CD4-positive, CD25-positive, alpha-beta regulatory T cell (primary cell): Measurements from ENCODE around the gene RET. TPM values are rescaled to one million over a fixed set of nuclear protein-coding genes. Genes with fewer than 3 reads are reported as not detected.

Experiments used
- ATAC-seq, 2 donors: fragments of 150-1000 bp; cut with Tn5 transposase; one replicate each; pipeline ENCODE4 v1.10.0; 2021; ENCODE audit warnings: low read depth in 2 of 2, moderate number of reproducible peaks in 2 of 2, moderate library complexity in 1 of 2
- DNase-seq, 3 donors: peaks; one replicate each; pipeline versions ENCODE4 v3.0.0 to v3.0.0-alpha.2; 2012 to 2022; ENCODE audit warnings: mixed read lengths in 1 of 3
- H3K27ac ChIP-seq: one replicate; pipeline ENCODE4 v1.7.0; 2013; ENCODE audit warnings: mild to moderate bottlenecking, low read length; ENCODE audit not compliant: insufficient read depth, poor library complexity, severe bottlenecking
- H3K27me3 ChIP-seq: one replicate; pipeline ENCODE4 v1.7.0; 2013; ENCODE audit warnings: low read length; ENCODE audit not compliant: control insufficient read depth, insufficient read depth
- H3K36me3 ChIP-seq: one replicate; pipeline ENCODE4 v1.7.0; 2013; ENCODE audit warnings: mild to moderate bottlenecking, low read length, moderate library complexity; ENCODE audit not compliant: control insufficient read depth, insufficient read depth
- H3K4me1 ChIP-seq: 2 replicates; pipeline ENCODE4 v1.7.0; 2013; ENCODE audit warnings: mild to moderate bottlenecking, low read length; ENCODE audit not compliant: insufficient read depth, control insufficient read depth, poor library complexity, severe bottlenecking
- H3K4me3 ChIP-seq: one replicate; pipeline ENCODE4 v1.7.0; 2013; ENCODE audit warnings: low read depth, mild to moderate bottlenecking, low read length, moderate library complexity
- H3K9me3 ChIP-seq, 2 experiments: 1 replicate in 1 of 2; 2 replicates in 1 of 2; pipeline ENCODE4 v1.7.0; 2013; ENCODE audit warnings: low read length in 2 of 2, mild to moderate bottlenecking in 1 of 2, moderate library complexity in 1 of 2; ENCODE audit not compliant: control insufficient read depth in 2 of 2
- H3K27ac Mint-ChIP-seq, 3 donors: one replicate each; pipeline ENCODE4 v1.8.0; 2020 to 2022; ENCODE audit warnings: mild to moderate bottlenecking in 3 of 3, mixed read lengths in 3 of 3, moderate library complexity in 2 of 3
- H3K27me3 Mint-ChIP-seq: one replicate; pipeline ENCODE4 v1.8.0; 2022; ENCODE audit warnings: mild to moderate bottlenecking, mixed read lengths
- H3K36me3 Mint-ChIP-seq: one replicate; pipeline ENCODE4 v1.8.0; 2020; ENCODE audit warnings: mixed read lengths
- H3K4me1 Mint-ChIP-seq, 4 donors: one replicate each; pipeline ENCODE4 v1.8.0; 2020 to 2022; ENCODE audit warnings: mixed read lengths in 4 of 4, mild to moderate bottlenecking in 1 of 4
- H3K4me3 Mint-ChIP-seq, 4 donors: one replicate each; pipeline ENCODE4 v1.8.0; 2020 to 2022; ENCODE audit warnings: mild to moderate bottlenecking in 4 of 4, mixed read lengths in 4 of 4, moderate library complexity in 3 of 4
- H3K9me3 Mint-ChIP-seq, 7 donors: one replicate each; pipeline ENCODE4 v1.8.0; 2020 to 2022; ENCODE audit warnings: mixed read lengths in 7 of 7, mild to moderate bottlenecking in 3 of 7, moderate library complexity in 2 of 7
- polyA plus RNA-seq, 4 donors: library from polyadenylated mRNA; unstranded; fragments of 300-500 nt; fragmentation: Illumina TruSeq; gene quantifications; one replicate each; pipeline ENCODE4 v1.2.3, GENCODE V29; 2021
- total RNA-seq: library from RNA; stranded (reverse); gene quantifications from one replicate; pipeline ENCODE4 v1.2.3, GENCODE V29; 2022

The RET gene
- total and polyA plus RNA-seq, 5 donors from 2014 or later = 0.37 TPM; not detected in 4

GRCh38 chr10:43037440-43037839 is 39.4 kb upstream of the RET start:
- no peak overlapping the region for H3K27ac Mint-ChIP-seq
- H3K36me3 Mint-ChIP-seq = no peaks in the 10 kb centered on the region
- H3K9me3 ChIP-seq = peaks cover 8% of the 10 kb centered on the region in 2 experiments
- H3K27me3 Mint-ChIP-seq = no peaks in the 10 kb centered on the region
- peaks cover 0 to 12% (median 4%) of the 10 kb centered on the region in 7 donors for H3K9me3 Mint-ChIP-seq
- no peak for DNase-seq
- ATAC-seq = no peak
- H3K4me1 ChIP-seq = no peaks in the 10 kb centered on the region
- H3K36me3 ChIP-seq = no peaks in the 10 kb centered on the region
- no peak overlapping the region for H3K27ac ChIP-seq
- H3K4me3 ChIP-seq = no peak overlapping the region
- H3K27me3 ChIP-seq = no peaks in the 10 kb centered on the region
- H3K4me3 Mint-ChIP-seq = no peak overlapping the region
- peaks cover 0 to 3% (median 0%) of the 10 kb centered on the region in 4 donors for H3K4me1 Mint-ChIP-seq

DNA sequence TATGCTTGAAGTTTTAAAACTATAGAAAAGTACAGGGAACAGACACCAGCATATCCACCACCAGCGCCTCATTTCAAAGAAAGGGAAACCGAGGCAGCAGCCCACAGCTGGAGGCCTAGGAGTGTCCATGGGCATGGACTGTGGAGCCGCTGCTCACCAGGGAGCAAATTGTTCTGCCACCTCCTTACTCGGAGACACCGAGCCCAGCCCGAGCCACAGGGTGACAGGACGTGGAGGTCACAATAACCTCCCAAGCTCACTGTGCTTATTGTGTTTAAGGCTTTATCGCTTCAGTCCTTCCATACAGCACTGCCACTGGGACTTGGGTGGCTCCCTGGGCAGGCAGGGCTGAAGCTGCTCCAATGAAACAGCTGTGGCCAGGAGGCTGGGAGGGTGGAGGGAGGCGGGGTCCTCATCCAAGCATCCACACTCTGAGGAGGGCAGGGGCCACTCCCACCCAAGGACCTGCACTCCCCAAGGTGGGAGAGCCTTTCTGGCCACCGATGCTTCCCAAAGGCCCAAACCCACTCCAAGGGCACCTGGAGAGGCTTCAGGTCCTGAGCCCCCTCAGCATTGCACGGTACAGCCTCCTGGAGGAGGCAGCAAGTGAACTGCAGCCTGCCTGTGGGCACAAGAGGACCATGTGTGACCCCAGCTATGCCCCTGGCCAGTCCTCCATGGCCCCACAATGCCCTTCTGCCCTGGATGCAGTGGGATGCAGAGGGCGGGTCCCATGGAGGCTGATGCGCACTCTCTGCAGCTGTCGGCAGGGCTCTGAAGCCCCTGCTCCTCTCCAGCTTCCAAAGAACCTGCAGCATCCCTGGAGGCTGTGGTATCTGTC is 38.7 kb upstream of the RET start:
- Histone ChIP-seq H3K9me3 (peaks cover under 1% of the 10 kb centered on the region in 2 experiments), H3K36me3 (no peaks in the 10 kb centered on the region), H3K4me1 (no peaks in the 10 kb centered on the region), H3K4me3 (no peak overlapping the region), H3K27me3 (no peaks in the 10 kb centered on the region), H3K27ac (no peak overlapping the region)
- Mint-ChIP-seq H3K4me3 (no peak overlapping the region), H3K27ac (no peak overlapping the region), H3K9me3 (peaks cover 0 to 5% (median 3%) of the 10 kb centered on the region in 7 donors), H3K4me1 (peaks cover 0 to 3% (median 0%) of the 10 kb centered on the region in 4 donors), H3K36me3 (no peaks in the 10 kb centered on the region), H3K27me3 (no peaks in the 10 kb centered on the region)
- ATAC-seq = no peak
- DNase-seq = no peak

DNA sequence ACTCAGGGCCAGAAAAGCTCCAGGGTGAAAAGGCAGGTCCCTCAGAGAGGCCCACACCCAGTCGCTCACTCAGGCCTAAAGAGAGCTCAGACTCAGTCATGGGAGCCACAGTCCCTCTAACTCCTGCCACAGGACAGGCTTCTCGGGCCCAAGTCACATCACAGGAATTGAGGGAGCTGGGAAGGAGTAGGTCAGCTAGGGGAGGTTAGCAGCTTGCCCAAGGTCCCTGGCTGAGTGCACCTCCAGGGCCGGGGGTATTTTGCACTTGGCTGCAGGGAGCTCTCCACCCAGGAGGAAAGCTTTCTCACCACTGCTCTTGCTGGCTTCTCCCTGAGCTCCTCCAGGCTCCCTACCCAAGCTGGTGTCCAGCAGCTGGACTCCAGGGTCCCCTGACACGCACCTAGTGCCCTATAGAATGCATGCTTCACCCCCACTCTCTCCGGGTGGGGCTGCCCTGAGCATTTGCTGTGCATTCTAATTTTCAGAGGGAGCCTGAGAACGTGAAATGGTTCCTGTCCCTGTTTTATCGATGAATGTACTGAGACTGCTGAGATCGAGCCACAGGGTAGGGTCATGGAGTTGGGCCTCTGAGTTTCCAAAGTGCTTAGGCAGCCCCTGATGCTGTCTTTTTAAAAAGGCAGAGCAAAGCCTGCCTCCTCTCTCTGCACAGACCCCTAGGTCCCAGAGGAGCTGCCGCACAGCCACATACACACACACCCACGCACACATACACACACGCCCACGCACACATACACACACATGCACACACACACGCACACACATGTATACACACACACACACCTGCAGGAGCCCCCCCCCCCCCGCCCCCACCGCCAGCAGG is 37.9 kb upstream of the RET start:
- Mint-ChIP-seq H3K36me3 (no peaks in the 10 kb centered on the region), H3K27me3 (no peaks in the 10 kb centered on the region), H3K4me3 (peak overlapping the region in 1 of 4 donors; percentile 77), H3K9me3 (peaks cover 0 to 2% (median 0%) of the 10 kb centered on the region in 7 donors), H3K4me1 (peaks cover 0 to 3% (median 0%) of the 10 kb centered on the region in 4 donors), H3K27ac (no peak overlapping the region)
- H3K9me3 ChIP-seq = no peaks in the 10 kb centered on the region
- no peaks in the 10 kb centered on the region for H3K36me3 ChIP-seq
- ATAC-seq (no peak), DNase-seq (no peak)
- no peaks in the 10 kb centered on the region for H3K27me3 ChIP-seq
- H3K4me3 ChIP-seq = no peak overlapping the region
- H3K4me1 ChIP-seq = no peaks in the 10 kb centered on the region
- no peak overlapping the region for H3K27ac ChIP-seq

DNA sequence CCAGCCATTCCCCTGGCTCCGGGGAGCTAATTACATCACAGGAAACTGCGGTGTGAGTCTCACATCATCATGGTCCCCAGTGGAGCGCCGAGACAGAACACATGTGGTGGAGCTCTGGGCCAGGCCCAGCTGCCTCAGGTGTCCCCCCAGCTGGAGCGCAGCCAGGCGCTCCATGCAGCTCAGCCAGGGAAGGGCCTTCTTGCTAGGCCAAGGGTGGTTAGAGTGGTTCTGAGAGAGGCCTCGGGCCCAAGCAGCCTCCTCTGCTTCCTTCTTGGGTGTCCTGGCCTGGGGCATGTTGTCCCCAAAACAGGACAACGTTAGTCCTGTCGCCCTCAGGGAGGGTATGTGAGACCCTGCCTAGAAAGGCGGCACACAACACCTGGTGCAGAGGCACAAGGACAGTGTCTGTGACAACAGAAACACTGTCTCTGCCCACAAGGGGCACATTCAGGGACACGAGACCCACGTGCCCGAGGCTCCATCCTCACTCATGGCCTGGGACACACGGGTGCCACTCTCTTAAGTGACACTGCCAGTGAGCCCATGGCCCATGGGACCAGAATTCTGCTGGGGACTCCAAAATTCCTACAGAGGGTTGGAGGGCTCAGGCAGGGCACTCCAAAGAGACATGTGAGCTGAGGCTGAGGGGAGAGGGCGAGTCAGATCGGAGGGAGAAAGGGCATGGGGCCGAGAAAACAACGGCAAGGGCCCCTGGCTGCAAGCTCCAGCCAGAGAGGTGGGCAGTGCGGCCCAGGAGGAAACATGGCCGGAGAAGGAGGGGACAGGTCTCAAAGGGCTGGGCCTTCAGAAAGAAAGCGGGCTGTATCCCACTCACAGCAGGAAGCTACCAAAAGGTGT is 37.0 kb upstream of the RET start:
- Histone ChIP-seq H3K4me1 (no peaks in the 10 kb centered on the region), H3K27me3 (no peaks in the 10 kb centered on the region), H3K27ac (no peak overlapping the region), H3K36me3 (no peaks in the 10 kb centered on the region), H3K9me3 (no peaks in the 10 kb centered on the region), H3K4me3 (no peak overlapping the region)
- H3K4me1 Mint-ChIP-seq = peaks cover 0 to 3% (median 0%) of the 10 kb centered on the region in 4 donors
- no peaks in the 10 kb centered on the region for H3K36me3 Mint-ChIP-seq
- DNase-seq (no peak), ATAC-seq (no peak)
- H3K9me3 Mint-ChIP-seq = no peaks in the 10 kb centered on the region
- H3K27me3 Mint-ChIP-seq = no peaks in the 10 kb centered on the region
- no peak overlapping the region for H3K27ac Mint-ChIP-seq
- H3K4me3 Mint-ChIP-seq = no peak overlapping the region

DNA sequence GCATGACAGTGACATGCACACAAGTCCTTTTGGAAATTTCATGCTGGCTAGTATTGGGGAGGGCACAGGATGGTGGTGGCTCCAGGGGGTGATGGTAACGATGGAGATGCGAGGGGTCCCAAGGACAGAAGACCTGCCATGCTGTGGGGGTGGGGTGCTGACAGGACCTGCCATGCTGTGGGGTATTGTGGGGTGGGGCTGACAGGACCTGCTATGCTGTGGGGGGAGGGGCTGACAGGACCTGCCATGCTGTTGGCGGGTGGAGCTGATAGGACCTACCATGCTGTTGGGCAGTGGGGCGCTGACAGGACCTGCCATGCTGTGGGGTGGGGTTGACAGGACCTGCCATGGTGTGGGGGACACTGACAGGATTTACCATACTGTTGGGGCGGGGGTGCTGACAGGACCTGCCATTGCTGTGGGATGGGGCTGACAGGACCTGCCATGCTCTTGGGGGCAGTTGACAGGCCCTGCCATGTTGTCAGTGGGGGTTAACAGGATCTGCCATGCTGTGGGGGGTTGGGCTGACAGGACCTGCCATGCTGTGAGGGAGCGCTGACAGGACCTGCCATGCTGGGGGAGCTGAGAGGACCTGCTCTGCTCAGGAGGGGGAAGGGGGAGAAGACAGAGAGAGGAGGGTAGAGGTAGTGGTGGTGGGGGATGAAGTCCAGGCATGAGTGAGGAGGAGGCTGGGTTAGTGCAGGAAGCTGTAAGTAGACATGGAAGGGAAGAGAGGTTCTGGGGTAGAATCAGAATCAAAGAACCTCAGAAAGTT is 36.2 kb upstream of the RET start:
- no peak for ATAC-seq
- H3K27ac Mint-ChIP-seq = no peak overlapping the region

DNA sequence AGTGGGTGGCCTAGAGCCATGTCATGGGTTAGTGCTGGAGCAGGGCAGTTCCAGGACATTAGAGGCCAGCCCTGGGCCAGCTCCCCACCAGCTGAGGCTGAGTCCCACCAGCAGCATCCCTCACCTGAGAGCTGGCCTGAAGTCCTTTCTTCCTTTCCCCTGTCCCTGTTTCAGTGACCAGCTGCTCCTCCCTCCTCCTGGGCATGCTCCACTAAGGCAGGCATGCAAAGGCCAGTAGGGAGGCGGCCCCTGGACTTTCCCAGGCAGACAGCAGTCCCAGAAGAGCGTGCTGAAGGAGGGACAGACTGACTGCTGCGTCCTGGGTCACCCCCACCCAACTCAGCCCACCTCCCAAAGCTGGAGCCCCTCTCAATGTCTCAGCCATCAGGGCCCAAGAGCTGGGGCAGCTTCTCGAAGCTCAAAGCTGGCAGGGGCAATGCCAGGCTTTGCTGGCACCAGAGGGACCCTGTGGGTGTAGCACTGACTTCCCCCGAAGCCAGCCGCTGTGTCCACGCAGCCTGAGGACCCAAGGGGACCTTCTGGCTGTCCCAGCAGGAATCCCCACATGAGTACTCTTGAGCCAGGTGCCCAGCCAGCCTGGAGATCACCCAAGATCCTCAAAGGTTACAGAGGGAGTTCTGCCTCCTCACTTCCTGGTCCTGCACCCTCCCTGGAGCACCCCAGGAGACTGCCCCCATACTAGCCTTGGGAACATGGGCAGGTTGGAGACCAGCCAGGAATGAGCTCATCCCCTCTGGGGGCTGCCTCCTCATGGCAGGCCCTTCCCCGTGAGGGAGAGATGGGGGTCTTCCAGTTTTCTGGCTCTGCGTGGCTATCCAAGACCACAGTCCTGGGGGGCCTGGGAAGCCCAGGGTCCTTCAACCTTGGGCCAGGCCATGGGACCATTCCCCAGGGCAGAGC is 35.2 kb upstream of the RET start:
- Histone ChIP-seq H3K4me3 (no peak overlapping the region), H3K27me3 (no peaks in the 10 kb centered on the region), H3K36me3 (no peaks in the 10 kb centered on the region), H3K27ac (no peak overlapping the region), H3K4me1 (no peaks in the 10 kb centered on the region), H3K9me3 (no peaks in the 10 kb centered on the region)
- H3K4me3 Mint-ChIP-seq = no peak overlapping the region
- no peaks in the 10 kb centered on the region for H3K4me1 Mint-ChIP-seq
- DNase-seq (no peak), ATAC-seq (no peak)
- H3K27me3 Mint-ChIP-seq = no peaks in the 10 kb centered on the region
- H3K9me3 Mint-ChIP-seq = no peaks in the 10 kb centered on the region
- no peak overlapping the region for H3K27ac Mint-ChIP-seq
- no peaks in the 10 kb centered on the region for H3K36me3 Mint-ChIP-seq

More for the DNA sequence above, 36.2 kb upstream of the RET start:
- no peak overlapping the region for H3K27ac ChIP-seq
- no peaks in the 10 kb centered on the region for H3K27me3 Mint-ChIP-seq
- no peaks in the 10 kb centered on the region for H3K36me3 ChIP-seq
- H3K4me1 Mint-ChIP-seq = peaks cover 0 to under 1% (median 0%) of the 10 kb centered on the region in 4 donors
- no peak for DNase-seq
- H3K4me1 ChIP-seq = no peaks in the 10 kb centered on the region
- H3K9me3 Mint-ChIP-seq = no peaks in the 10 kb centered on the region
- no peak overlapping the region for H3K4me3 ChIP-seq
- no peak overlapping the region for H3K4me3 Mint-ChIP-seq
- H3K27me3 ChIP-seq = no peaks in the 10 kb centered on the region
- H3K36me3 Mint-ChIP-seq = no peaks in the 10 kb centered on the region
- H3K9me3 ChIP-seq = no peaks in the 10 kb centered on the region
